Hematopoietic multipotent progenitor cell treated with erythropoietin and hydrocortisone succinate and interleukin-3 and kit ligand, for 8 days (in vitro differentiated cells): ENCODE data around the gene IFNA6.
"Not testable (repeated sequence)": the region's sequence is repeated elsewhere in the genome, so short reads cannot be mapped to it uniquely, and the experiment has no call there.

Experiments
- DNase-seq: peaks from one replicate; pipeline ENCODE4 v3.0.0-alpha.2; 2015

IFNA6 gene

DNA sequence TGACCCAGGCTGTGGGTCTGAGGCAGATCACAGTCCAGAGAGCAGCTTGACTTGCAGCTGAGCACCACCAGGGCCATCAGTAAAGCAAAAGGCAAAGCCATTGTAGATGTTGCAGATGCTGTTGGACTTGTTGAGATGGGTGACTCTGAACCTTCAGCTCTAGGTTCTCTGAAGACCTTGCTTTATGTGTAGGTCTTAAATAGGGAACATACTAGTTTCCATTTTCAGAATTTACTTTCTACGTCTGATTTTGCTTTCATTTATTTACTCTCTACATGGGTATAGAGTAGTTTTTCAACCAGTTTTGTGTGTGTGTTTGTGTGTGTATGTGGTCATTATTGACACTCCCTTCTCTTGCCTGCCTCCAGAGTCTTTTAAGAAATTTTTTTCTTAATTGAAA lies at the start of gene IFNA6:
IFNA6 (minus strand) TSS at position 101 of the 400 bp plus-strand sequence; CDS start at position 101, 0 bp downstream.
- DNase-seq: no peak

GRCh38 chr9:21399956-21400355 lies 49.3 kb upstream of the IFNA6 start:
- no peak for DNase-seq

- no peak for DNase-seq
These were observed 48.3 kb upstream of the IFNA6 start for GRCh38 chr9:21398955-21399489.

GRCh38 chr9:21395778-21396717 lies 45.4 kb upstream of the IFNA6 start:
- DNase-seq: peak; percentile 31

DNA sequence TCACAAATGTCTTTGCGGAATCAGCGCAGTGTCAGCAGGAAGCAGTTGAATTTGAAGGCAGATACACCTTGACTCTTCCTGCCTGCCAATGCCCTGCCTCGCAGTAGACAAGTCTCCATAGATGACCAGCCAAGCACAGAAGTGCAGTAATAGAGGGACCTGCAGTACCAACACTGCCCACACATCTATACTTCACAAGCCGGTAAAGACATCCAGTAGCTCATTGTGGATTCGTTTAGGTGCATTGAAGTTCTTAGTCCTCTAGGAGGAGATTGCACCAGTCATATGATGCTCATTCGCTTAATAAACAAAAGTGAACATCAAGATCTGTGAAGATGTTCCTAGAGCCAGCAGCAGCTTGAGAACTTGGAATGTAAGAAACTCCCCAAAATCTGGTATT lies 41.6 kb upstream of the IFNA6 start:
- DNase-seq: peak; percentile 41

DNA sequence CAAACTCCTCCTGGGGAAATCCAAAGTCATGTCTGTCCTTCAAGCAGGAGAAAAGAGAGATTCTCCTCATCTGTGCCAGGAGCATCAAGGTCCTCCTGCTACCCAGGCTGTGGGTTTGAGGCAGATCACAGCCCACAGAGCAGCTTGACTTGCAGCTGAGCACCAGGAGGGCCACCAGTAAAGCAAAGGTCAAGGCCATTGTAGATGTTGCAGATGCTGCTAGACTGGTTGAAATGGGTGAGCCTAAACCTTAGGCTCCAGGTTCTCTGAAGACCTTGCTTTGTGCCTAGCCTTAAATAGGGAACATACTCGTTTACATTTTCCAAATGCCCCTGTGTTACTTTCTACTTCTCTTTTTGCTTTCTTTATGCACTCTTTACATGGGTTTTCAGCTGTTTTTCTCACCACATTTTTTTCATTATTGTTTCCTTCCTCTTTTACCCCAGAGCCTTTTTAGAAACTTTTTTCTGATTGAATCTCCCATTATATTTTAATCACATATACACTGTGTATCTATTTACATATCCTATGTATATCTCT lies 34.5 kb upstream of the IFNA6 start, which contains the start of gene IFNA2:
IFNA2 (minus strand) TSS at position 268 of the 540 bp plus-strand sequence; CDS start at position 199, 69 bp downstream.
- DNase-seq: no peak

- no peak for DNase-seq
These were observed 32.9 kb upstream of the IFNA6 start for GRCh38 chr9:21383627-21384026.

- no peak for DNase-seq
These were observed 31.0 kb upstream of the IFNA6 start for GRCh38 chr9:21381448-21382339.

GRCh38 chr9:21371467-21371866 lies 20.8 kb upstream of the IFNA6 start:
- DNase-seq: not testable (repeated sequence)

DNA sequence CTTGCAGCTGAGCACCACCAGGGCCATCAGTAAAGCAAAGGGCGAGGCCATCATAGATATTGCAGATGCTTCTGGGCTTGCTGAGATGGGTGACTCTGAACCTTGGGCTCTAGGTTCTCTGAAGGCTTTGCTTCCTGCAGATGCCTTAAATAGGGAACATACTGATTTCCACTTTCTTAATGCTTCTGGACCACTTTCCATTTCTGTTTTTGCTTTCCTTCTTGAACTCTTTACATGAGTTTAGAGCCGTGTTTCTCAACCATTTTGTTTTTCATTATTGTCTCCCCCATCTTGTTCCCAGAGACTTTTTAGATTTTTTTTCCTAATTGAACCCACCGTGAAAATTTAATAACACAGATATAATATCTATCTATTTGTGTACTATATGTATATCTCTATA lies 17.3 kb upstream of the IFNA6 start, which contains the start of gene IFNA13:
IFNA13 (minus strand) TSS at position 101 of the 400 bp plus-strand sequence; CDS start at position 54, 47 bp downstream.
- DNase-seq: no peak

- not testable (repeated sequence) for DNase-seq
These were observed 16.5 kb upstream of the IFNA6 start for GRCh38 chr9:21367169-21367568.

- DNase-seq: no peak
These were observed 11.6 kb upstream of the IFNA6 start for GRCh38 chr9:21362287-21362686.

GRCh38 chr9:21357479-21358460 lies 7.1 kb upstream of the IFNA6 start:
- no peak for DNase-seq

DNA sequence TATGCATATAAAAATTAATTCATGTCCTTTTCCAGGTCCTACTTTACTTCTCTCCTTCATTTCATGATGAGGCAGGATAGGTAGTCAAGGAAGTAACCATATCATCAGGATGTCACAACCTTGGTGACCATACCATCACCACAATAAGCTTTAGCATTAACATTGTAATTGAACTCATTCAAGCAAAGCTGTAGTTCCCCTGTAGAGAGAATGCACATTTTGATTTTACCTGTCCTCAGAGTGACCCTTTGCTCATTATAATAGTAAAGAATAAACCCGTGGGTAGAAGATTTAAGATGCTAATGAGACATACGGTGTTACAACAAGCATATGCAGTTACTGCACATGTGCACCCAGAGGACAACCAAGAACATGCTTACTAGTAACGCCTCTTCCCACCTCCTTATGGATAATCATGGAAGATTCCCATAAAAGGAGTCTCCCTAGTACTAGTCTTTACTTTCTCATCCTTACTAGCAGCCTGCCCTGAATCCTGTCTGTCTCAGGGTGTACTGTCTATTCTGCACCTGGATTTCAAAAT lies 2.2 kb downstream of the IFNA6 start:
- DNase-seq: no peak

DNA sequence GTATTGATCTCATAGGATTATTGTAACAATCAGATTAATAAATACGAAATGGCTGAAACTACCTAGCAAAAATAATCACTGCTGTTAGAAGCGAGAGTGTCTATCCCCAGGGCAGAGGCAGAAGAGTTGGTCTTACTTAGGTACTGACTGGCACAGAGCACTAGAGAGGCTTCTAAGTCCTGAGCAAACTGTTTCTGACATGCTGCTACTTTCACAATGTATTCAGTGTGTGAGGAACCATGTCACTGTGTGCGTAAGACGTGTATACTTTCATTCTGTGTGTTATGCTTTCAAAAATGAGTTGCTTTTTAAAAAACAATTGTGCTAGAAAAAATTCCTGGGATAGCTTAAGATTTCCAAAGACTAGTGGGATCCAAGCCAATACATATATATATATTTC lies 10.0 kb downstream of the IFNA6 start:
- no peak for DNase-seq

DNA sequence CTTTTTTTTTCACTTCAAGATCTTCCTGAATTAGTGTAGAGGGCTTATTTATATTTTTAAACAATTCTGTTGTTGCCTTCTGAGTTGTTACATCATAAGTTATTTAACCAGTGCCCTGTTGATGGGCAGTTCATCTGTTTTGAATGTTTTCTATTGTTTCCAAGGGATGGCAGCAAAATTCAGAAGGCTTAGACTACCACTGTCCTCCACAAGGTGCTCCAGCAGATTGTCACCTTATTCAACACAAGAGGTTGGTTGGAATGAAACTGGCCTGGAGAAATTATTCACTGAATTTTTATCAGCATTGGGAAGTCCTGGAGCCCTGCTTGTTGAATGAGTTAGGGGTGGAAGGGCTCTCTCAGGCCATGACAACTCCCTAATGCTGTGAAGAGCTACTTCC lies 14.2 kb downstream of the IFNA6 start:
- DNase-seq: peak; percentile 18

- DNase-seq: peak; percentile 91
These were observed 15.7 kb downstream of the IFNA6 start, which contains the start of gene KLHL9 for GRCh38 chr9:21334701-21335632. Gene KLHL9 (minus strand): TSS chr9:21335404. CDS start chr9:21334859, 545 bp downstream.

- DNase-seq: peak; percentile 59
These were observed 17.5 kb downstream of the IFNA6 start for GRCh38 chr9:21333226-21333625.

DNA sequence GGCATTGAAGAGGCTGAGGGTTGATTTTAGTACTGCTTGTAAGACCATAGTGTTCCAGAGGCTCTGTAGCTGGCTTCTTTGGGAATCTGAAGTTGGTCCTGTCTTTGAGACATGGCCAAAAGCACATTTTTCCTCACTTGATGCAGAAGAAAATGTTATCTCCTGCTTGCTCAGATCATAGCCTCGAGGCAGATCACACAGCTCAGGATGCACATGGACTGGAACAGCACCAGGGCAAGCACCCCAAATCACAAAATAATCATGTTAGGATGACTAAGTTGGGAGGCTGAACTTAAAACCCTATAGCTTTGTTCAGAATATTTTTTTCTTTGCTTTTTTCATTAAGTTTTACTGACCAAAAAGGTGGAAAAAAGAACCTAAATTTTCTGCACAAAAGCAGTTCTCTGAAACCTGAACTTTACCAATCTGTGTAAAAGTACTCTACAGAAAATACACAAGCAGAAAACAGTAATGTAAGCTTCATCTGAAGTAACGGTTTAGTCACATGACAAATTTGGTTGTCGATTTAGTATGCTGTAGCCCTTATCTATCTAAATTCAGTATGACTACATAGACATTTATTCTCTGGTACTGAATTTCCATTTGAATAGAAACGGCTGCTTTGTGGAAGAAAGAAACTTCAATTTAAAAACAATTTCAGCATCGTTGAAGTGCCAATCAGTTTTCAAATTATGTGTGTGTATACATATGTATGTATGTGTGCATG lies 18.8 kb downstream of the IFNA6 start:
- DNase-seq: no peak
